Measurements from ENCODE around the gene TRMT11.

GRCh38 chr6:126017668-126018067, 31.3 kb downstream of the TRMT11 start:
- TF ChIP-seq CTCF (IDR thresholded peaks at IDR 0.05), result no peak
- TF ChIP-seq MXI1 (IDR thresholded peaks at IDR 0.05; ENCODE audit: low read depth, low read length), result no peak
- TF ChIP-seq TCF12 (IDR thresholded peaks at IDR 0.05), result no peak
- TF ChIP-seq EP300 (IDR thresholded peaks at IDR 0.05; ENCODE audit: borderline replicate concordance in 1 of 2, low read depth in 1 of 2, low read length in 1 of 2), result peak in 1 of 2 experiments; percentile 48; a peak in 1 of 4 replicates
- TF ChIP-seq RFX5 (IDR thresholded peaks at IDR 0.05; ENCODE audit: low read length), result no peak
- no peak for TF ChIP-seq YY1 (IDR thresholded peaks at IDR 0.05; ENCODE audit: low read depth)
- TF ChIP-seq TAF1 (IDR thresholded peaks at IDR 0.05; ENCODE audit: borderline replicate concordance, low read depth, low read length), result no peak
- no peak for TF ChIP-seq POLR2AphosphoS5 (IDR thresholded peaks at IDR 0.05; ENCODE audit: low read depth, low read length)
